BJ (cell line): Measurements from ENCODE around the gene SH2D2A. TPM values are rescaled to one million over a fixed set of nuclear protein-coding genes. Genes with fewer than 3 reads are reported as not detected.

Source experiments
- CTCF ChIA-PET: fragments of 350-600 bp; formaldehyde crosslinking; extraction: SDS; loops from one replicate; lab custom pipeline; 2021; ENCODE audit warnings: antibody characterized with exemption, inconsistent platforms; lab: Yijun Ruan, JAX
- POLR2A ChIA-PET: fragments of 300-600 bp; sonication (Branson Sonifier 250); formaldehyde crosslinking; extraction: SDS; loops from one replicate; lab custom pipeline; 2021; ENCODE audit warnings: antibody characterized with exemption; lab: Charles Lee
- DNase-seq: peaks from one replicate; pipeline ENCODE4 v3.0.0-alpha.2; 2011; ENCODE audit warnings: low read depth
- H3K27me3 ChIP-seq: 2 replicates; pipeline ENCODE4 v1.6.0; 2011; ENCODE audit warnings: low read length; ENCODE audit not compliant: control insufficient read depth, insufficient read depth
- H3K36me3 ChIP-seq: 2 replicates; pipeline ENCODE4 v1.5.1; 2011; ENCODE audit warnings: low read length; ENCODE audit not compliant: control insufficient read depth, insufficient read depth
- H3K4me3 ChIP-seq: 2 replicates; pipeline ENCODE4 v1.5.1; 2011; ENCODE audit warnings: low read depth, mild to moderate bottlenecking, control low read depth, low read length
- CTCF ChIP-seq: IDR thresholded peaks from 2 replicates; pipeline ENCODE4 v1.5.1; 2011; ENCODE audit warnings: low read depth, mild to moderate bottlenecking, control low read depth, inconsistent platforms, low read length, moderate library complexity; ENCODE audit not compliant: insufficient read depth
- polyA plus RNA-seq: library from polyadenylated mRNA; depleted of rRNA; stranded (reverse); fragments of >200 nt; gene quantifications from 2 replicates; pipeline ENCODE4 v1.2.3, GENCODE V29; 2011

Gene SH2D2A
- polyA plus RNA-seq, 1 experiment = 0.17 TPM

- DNase-seq = no peak
- Histone ChIP-seq H3K4me3 (no peak overlapping the region), H3K27me3 (peaks cover 54% of the 10 kb centered on the region), H3K36me3 (no peaks in the 10 kb centered on the region)
- POLR2A ChIA-PET = no interaction called here
- TF ChIP-seq CTCF = no peak
- CTCF ChIA-PET = interaction anchor here (1.3 to 5.0 kb wide), 4 partner anchors 11 to 122 kb away, joined by 4 to 43 read pairs (median 22); partner anchors contain the start of genes METTL25B and NTRK1
These were observed 32.0 kb upstream of the SH2D2A start for GRCh38 chr1:156848461-156849150.

GRCh38 chr1:156847591-156848460, 31.2 kb upstream of the SH2D2A start:
- peaks cover 57% of the 10 kb centered on the region for H3K27me3 ChIP-seq
- ChIA-PET CTCF (interaction anchor here (0.8 to 5.0 kb wide), 5 partner anchors 10 to 121 kb away, joined by 3 to 43 read pairs (median 20); partner anchors contain the start of genes METTL25B and NTRK1), POLR2A (no interaction called here)
- DNase-seq = no peak
- no peak overlapping the region for H3K4me3 ChIP-seq
- H3K36me3 ChIP-seq = no peaks in the 10 kb centered on the region
- no peak for TF ChIP-seq CTCF

GRCh38 chr1:156846643-156847042, 30.0 kb upstream of the SH2D2A start:
- TF ChIP-seq CTCF = no peak
- Histone ChIP-seq H3K4me3 (no peak overlapping the region), H3K27me3 (peaks cover 57% of the 10 kb centered on the region), H3K36me3 (no peaks in the 10 kb centered on the region)
- ChIA-PET CTCF (interaction anchor here (0.7 to 5.0 kb wide), 5 partner anchors 8 to 120 kb away, joined by 3 to 43 read pairs (median 20); partner anchors contain the start of genes METTL25B and NTRK1), POLR2A (no interaction called here)
- DNase-seq = no peak

DNA sequence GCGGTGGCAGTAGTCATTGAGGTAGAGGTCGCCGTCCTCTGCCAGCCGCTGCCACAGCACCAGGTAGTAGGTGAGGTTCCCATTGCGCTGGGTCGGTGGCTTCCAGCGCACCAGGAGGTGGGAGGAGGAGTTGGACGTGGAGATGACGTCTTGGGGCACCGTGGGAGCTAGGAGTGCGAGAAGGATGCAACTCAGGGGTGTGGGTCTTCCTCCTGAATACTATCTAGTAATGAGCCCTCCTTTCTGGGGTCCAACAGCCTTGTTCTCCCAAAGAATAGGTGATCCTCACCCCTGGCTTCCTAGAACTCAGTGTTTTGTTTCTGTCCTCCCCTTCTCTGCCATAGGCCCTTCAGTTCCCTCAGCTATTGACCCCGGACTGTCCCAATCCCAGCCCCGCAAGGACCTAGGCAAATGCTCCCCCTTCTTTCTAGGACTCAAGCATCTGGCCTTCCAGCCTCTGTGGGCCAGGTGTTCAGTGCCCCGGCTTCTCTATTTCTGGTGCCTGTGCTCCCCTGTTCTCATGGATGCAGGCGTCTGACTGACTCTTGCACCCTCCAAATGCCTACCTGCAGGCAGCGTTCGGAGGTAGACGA, 29.4 kb upstream of the SH2D2A start:
- CTCF ChIA-PET = interaction anchor here (0.7 to 5.0 kb wide), 4 partner anchors 8 to 119 kb away, joined by 3 to 43 read pairs (median 22); partner anchors contain the start of genes METTL25B and NTRK1
- TF ChIP-seq CTCF = no peak
- no peak for DNase-seq
- no peaks in the 10 kb centered on the region for H3K36me3 ChIP-seq
- no peak overlapping the region for H3K4me3 ChIP-seq
- peaks cover 58% of the 10 kb centered on the region for H3K27me3 ChIP-seq
- POLR2A ChIA-PET = no interaction called here
